ENCODE measurements around the gene PYCR2.

PYCR2 gene

GRCh38 chr1:225906467-225906866 is 17.6 kb downstream of the PYCR2 start:
- no peak overlapping the region for H3K27ac Mint-ChIP-seq
- intact Hi-C loops (cut with micrococcal nuclease) = no loop called here
- H3K9me3 Mint-ChIP-seq = no peaks in the 10 kb centered on the region
- no peaks in the 10 kb centered on the region for H3K36me3 Mint-ChIP-seq (ENCODE audit: low read depth)
- peaks cover under 1% of the 10 kb centered on the region for H3K27me3 Mint-ChIP-seq
- no peak overlapping the region for H3K4me3 Mint-ChIP-seq
- no peaks in the 10 kb centered on the region for H3K4me1 Mint-ChIP-seq (ENCODE audit: low read depth)

GRCh38 chr1:225903623-225904022 is 20.4 kb downstream of the PYCR2 start:
- intact Hi-C loops (cut with micrococcal nuclease) = loop anchor here (5.0 kb wide), 1 partner anchor 421 kb away; no protein-coding TSS in a partner anchor
- no peaks in the 10 kb centered on the region for H3K36me3 Mint-ChIP-seq (ENCODE audit: low read depth)
- H3K9me3 Mint-ChIP-seq = no peaks in the 10 kb centered on the region
- no peaks in the 10 kb centered on the region for H3K27me3 Mint-ChIP-seq
- H3K27ac Mint-ChIP-seq = no peak overlapping the region
- no peak overlapping the region for H3K4me3 Mint-ChIP-seq
- no peaks in the 10 kb centered on the region for H3K4me1 Mint-ChIP-seq (ENCODE audit: low read depth)

- H3K36me3 Mint-ChIP-seq (ENCODE audit: low read depth) = no peaks in the 10 kb centered on the region
- no peak overlapping the region for H3K27ac Mint-ChIP-seq
- H3K9me3 Mint-ChIP-seq = no peaks in the 10 kb centered on the region
- no peak overlapping the region for H3K4me3 Mint-ChIP-seq
- H3K27me3 Mint-ChIP-seq = no peaks in the 10 kb centered on the region
- intact Hi-C loops (cut with micrococcal nuclease) = no loop called here
- H3K4me1 Mint-ChIP-seq (ENCODE audit: low read depth) = peaks cover 7% of the 10 kb centered on the region
Observed at GRCh38 chr1:225899044-225899925, 24.8 kb downstream of the PYCR2 start.

DNA sequence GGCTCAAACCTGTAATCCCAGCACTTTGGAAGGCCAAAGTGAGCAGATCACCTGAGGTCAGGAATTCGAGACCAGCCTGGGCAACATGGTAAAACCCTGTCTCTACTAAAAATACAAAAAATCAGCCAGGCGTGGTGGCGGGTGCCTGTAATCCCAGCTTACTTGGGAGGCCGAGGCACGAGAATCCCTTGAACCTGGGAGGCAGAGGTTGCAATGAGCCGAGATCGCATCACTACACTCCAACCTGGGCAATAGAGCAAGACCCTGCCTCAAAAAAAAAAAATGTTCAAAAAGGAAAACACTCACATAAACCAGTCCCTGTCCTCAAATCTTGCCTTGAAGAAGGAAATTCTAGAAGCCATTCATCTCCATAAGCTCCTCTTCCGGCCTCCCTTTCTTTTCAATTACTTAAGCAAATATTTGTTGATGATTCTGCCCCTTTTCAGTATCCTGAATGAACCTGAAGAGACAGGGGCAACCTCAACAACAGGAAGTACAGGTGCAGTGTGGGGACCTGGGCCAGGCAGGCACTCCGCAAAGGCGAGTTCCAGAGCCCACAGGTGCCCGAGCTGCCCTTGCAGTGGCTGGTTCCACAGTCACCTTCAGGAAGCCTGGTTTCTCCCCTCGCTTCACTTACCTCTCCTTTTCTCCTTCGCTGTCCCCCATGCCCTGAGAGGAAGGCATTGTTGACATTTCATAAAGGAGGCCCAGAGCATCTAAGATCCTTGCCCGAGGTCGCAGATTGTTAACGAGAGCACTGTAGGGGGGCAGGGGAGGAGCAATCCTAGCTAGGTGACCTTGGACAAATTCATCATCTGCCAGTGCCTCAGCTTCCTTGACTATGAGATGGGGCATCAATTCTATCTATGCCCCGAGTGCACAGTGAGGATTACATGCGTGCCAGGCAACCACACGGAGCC is 26.2 kb downstream of the PYCR2 start:
- no peaks in the 10 kb centered on the region for H3K36me3 Mint-ChIP-seq (ENCODE audit: low read depth)
- no peak overlapping the region for H3K4me3 Mint-ChIP-seq
- no peaks in the 10 kb centered on the region for H3K9me3 Mint-ChIP-seq
- H3K27me3 Mint-ChIP-seq = no peaks in the 10 kb centered on the region
- peaks cover 7% of the 10 kb centered on the region for H3K4me1 Mint-ChIP-seq (ENCODE audit: low read depth)
- H3K27ac Mint-ChIP-seq = no peak overlapping the region
- intact Hi-C loops (cut with micrococcal nuclease) = no loop called here

GRCh38 chr1:225896937-225897549 is 27.0 kb downstream of the PYCR2 start:
- no peaks in the 10 kb centered on the region for H3K9me3 Mint-ChIP-seq
- peaks cover 7% of the 10 kb centered on the region for H3K4me1 Mint-ChIP-seq (ENCODE audit: low read depth)
- H3K27me3 Mint-ChIP-seq = no peaks in the 10 kb centered on the region
- no peak overlapping the region for H3K4me3 Mint-ChIP-seq
- no peak overlapping the region for H3K27ac Mint-ChIP-seq
- H3K36me3 Mint-ChIP-seq (ENCODE audit: low read depth) = no peaks in the 10 kb centered on the region
- intact Hi-C loops (cut with micrococcal nuclease) = no loop called here

GRCh38 chr1:225896494-225896893 is 27.6 kb downstream of the PYCR2 start:
- Mint-ChIP-seq H3K4me3 (no peak overlapping the region), H3K27ac (no peak overlapping the region), H3K36me3 (ENCODE audit: low read depth) (no peaks in the 10 kb centered on the region), H3K4me1 (ENCODE audit: low read depth) (peaks cover 7% of the 10 kb centered on the region), H3K27me3 (no peaks in the 10 kb centered on the region), H3K9me3 (no peaks in the 10 kb centered on the region)
- intact Hi-C loops (cut with micrococcal nuclease) = no loop called here

- no peak overlapping the region for H3K4me3 Mint-ChIP-seq
- H3K27me3 Mint-ChIP-seq = peaks cover 3% of the 10 kb centered on the region
- no peaks in the 10 kb centered on the region for H3K9me3 Mint-ChIP-seq
- H3K27ac Mint-ChIP-seq = no peak overlapping the region
- no peaks in the 10 kb centered on the region for H3K36me3 Mint-ChIP-seq (ENCODE audit: low read depth)
- intact Hi-C loops (cut with micrococcal nuclease) = no loop called here
- peaks cover 6% of the 10 kb centered on the region for H3K4me1 Mint-ChIP-seq (ENCODE audit: low read depth)
Observed at GRCh38 chr1:225892307-225892706, 31.7 kb downstream of the PYCR2 start.

DNA sequence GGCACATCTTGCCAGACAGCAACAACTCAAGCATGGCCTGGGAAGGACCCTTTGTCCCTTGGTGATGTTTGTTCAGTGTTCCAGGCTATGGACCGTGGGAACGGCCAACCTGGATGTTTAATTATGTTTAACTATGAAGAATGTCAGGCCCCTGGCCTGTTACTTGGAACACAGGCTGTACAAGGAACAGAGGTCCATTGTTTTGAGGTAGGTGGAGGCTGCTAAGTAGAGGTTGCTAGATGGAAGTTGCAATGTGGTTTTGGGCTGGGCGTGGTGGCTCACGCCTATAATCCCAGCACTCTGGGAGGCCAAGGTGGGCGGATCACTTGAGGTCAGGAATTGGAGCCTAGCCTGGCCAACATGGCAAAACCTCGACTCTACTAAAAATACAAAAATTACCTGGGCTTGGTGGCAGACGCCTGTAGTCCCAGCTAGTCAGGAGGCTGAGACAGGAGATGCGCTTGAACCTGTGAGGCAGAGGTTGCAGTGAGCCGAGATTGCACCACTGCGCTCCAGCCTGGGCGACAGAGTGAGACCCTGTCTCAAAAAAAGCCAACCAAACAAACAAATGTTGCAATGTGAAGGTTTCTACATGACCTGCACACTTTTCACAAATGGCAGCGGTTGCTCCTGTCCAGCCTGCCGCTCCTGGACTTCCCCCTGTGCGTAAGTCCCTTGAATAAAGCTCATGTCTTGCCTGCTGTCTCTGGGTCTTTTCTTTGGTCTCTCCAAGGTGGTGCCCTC is 32.6 kb downstream of the PYCR2 start:
- Mint-ChIP-seq H3K4me3 (no peak overlapping the region), H3K27ac (no peak overlapping the region), H3K27me3 (peaks cover 12% of the 10 kb centered on the region), H3K9me3 (no peaks in the 10 kb centered on the region), H3K4me1 (ENCODE audit: low read depth) (no peaks in the 10 kb centered on the region), H3K36me3 (ENCODE audit: low read depth) (no peaks in the 10 kb centered on the region)
- intact Hi-C loops (cut with micrococcal nuclease) = no loop called here

GRCh38 chr1:225890346-225891228 is 33.5 kb downstream of the PYCR2 start:
- H3K27ac Mint-ChIP-seq = no peak overlapping the region
- no peaks in the 10 kb centered on the region for H3K4me1 Mint-ChIP-seq (ENCODE audit: low read depth)
- intact Hi-C loops (cut with micrococcal nuclease) = no loop called here
- peaks cover 12% of the 10 kb centered on the region for H3K27me3 Mint-ChIP-seq
- H3K36me3 Mint-ChIP-seq (ENCODE audit: low read depth) = no peaks in the 10 kb centered on the region
- H3K9me3 Mint-ChIP-seq = no peaks in the 10 kb centered on the region
- H3K4me3 Mint-ChIP-seq = no peak overlapping the region

DNA sequence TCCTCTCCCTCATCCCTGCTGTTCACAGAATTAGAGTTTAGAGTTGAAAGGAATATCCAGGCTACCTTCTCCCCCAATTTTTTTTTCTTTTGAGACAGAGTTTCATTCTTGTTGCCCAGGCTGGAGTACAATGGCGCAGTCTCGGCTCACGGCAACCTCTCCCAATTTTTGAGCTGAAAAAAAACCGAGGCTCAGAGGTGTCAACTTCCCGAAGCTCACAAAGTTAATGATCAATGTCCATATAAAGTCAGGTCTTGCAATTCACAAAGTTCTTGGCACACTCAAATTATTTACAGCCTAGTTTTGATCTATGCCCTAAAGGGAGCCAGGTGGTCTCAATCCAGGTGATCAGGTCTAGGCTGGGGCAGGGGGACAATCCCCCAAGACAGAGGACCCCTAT is 34.3 kb downstream of the PYCR2 start:
- H3K4me3 Mint-ChIP-seq = no peak overlapping the region
- intact Hi-C loops (cut with micrococcal nuclease) = loop anchor here (10.0 kb wide), 1 partner anchor 115 kb away; the partner anchor contains the start of gene SRP9
- peaks cover 12% of the 10 kb centered on the region for H3K27me3 Mint-ChIP-seq
- H3K9me3 Mint-ChIP-seq = no peaks in the 10 kb centered on the region
- no peaks in the 10 kb centered on the region for H3K36me3 Mint-ChIP-seq (ENCODE audit: low read depth)
- H3K27ac Mint-ChIP-seq = no peak overlapping the region
- no peaks in the 10 kb centered on the region for H3K4me1 Mint-ChIP-seq (ENCODE audit: low read depth)

GRCh38 chr1:225888898-225889601 is 35.0 kb downstream of the PYCR2 start, which contains the start of gene LEFTY1:
Gene LEFTY1, minus strand, starts transcription at chr1:225889146. Its CDS starts 80 bp downstream, at chr1:225889066.
- Mint-ChIP-seq H3K36me3 (ENCODE audit: low read depth) (no peaks in the 10 kb centered on the region), H3K4me1 (ENCODE audit: low read depth) (no peaks in the 10 kb centered on the region), H3K4me3 (no peak within 1 kb of the TSS), H3K9me3 (no peaks in the 10 kb centered on the region), H3K27me3 (peaks cover 12% of the 10 kb centered on the region), H3K27ac (no peak within 1 kb of the TSS)
- intact Hi-C loops (cut with micrococcal nuclease) = loop anchor here (10.0 kb wide), 1 partner anchor 114 kb away; the partner anchor contains the start of gene SRP9

DNA sequence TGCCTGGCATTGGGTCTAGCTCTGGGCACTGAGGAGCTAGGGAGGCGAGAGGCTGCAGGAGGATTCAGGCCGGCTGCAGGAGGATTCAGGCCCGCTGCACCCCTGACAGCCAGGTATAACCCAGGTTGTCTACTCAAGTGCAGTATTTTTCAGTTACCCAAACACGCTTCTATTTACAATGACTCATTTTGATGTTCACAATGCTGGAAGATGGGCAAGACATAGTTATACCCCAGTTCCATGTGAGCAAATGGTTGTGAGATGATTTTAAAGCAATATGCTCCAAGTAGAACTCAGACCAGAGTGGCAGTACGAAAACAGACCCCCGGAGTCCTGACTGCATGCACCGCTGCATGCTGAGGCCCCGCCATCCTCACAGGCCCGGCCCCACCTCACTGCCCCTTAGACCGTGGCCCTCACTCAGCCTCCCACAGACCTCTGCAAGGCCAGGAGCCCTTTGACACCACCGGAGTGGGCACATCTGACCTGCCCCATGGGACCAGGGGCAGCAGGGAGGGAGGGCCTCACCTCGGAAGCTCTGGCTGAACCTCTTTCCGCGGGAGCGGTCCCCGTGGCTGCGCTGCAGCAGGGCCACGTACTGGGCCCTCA is 35.7 kb downstream of the PYCR2 start:
- H3K27ac Mint-ChIP-seq = no peak overlapping the region
- intact Hi-C loops (cut with micrococcal nuclease) = loop anchor here (10.0 kb wide), 1 partner anchor 114 kb away; the partner anchor contains the start of gene SRP9
- no peaks in the 10 kb centered on the region for H3K9me3 Mint-ChIP-seq
- no peak overlapping the region for H3K4me3 Mint-ChIP-seq
- H3K36me3 Mint-ChIP-seq (ENCODE audit: low read depth) = no peaks in the 10 kb centered on the region
- peaks cover 6% of the 10 kb centered on the region for H3K4me1 Mint-ChIP-seq (ENCODE audit: low read depth)
- peaks cover 17% of the 10 kb centered on the region for H3K27me3 Mint-ChIP-seq

Data from dendritic cell treated with granulocyte-macrophage colony-stimulating factor and Interleukin-4, amounts not matched to agents 40 ng/mL and 50 ng/mL, for 4 days (primary cell).